ENCODE data around the gene CD209. TPM values are rescaled to one million over a fixed set of nuclear protein-coding genes. Genes with fewer than 3 reads are reported as not detected.

Gene CD209, protein sequence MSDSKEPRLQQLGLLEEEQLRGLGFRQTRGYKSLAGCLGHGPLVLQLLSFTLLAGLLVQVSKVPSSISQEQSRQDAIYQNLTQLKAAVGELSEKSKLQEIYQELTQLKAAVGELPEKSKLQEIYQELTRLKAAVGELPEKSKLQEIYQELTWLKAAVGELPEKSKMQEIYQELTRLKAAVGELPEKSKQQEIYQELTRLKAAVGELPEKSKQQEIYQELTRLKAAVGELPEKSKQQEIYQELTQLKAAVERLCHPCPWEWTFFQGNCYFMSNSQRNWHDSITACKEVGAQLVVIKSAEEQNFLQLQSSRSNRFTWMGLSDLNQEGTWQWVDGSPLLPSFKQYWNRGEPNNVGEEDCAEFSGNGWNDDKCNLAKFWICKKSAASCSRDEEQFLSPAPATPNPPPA
- not detected in 2 replicates for total RNA-seq

GRCh38 chr19:7746903-7747884 is at the start of gene CD209:
CD209 (minus strand) TSS chr19:7747534; CDS start chr19:7747511, 23 bp downstream.

GRCh38 chr19:7762719-7763293 is 15.5 kb upstream of the CD209 start, which contains the start of gene CLEC4M:
CLEC4M (plus strand) TSS chr19:7763243; CDS start chr19:7763267, 24 bp downstream.

GRCh38 chr19:7732045-7732444 is 15.3 kb downstream of the CD209 start, which contains the start of gene CLEC4G:
CLEC4G (minus strand) TSS chr19:7732110; CDS start chr19:7732102, 8 bp downstream.

DNA sequence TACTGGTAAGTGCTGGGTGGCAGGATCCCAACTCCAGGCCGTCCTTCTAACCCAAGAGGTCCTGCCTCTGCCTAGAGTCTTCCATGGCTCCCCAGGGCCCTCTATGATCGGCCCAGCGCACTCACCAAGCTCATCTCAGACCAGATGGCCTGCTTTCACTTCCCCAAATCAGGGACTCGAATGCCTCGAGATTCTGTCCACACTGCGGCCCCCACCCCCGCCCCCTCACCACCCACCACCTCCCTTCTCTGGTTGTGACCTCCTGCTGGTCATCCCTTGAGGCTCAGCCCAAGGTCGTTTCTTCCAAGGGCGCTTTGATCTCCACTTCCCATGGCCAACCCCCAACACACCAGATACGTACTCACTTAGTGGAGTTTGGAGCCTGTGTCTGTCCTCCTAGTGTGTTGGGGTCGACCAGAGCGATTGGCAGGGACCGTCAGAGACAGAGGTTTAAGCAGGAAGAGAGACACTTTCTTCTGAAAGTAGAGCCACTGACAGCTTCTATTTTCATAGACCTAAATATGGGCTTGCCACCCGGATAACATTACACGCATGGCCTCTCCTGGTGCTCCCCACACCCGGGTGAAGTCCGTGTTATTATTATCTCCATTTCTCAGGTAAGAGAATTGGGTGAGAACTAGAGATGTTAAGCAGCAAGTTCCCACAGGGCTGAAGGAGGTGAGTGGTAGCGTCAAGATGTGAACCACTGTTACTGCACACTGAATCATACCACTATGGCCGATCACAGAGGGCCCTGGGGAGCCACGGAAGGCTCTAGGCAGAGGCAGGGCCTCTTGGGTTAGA is 45.5 kb downstream of the CD209 start, which contains the start of gene FCER2:
TSS of gene FCER2 (minus strand) at position 478 of the 804 bp plus-strand sequence. CDS start 2,371 bp downstream, outside the sequence.

Other genes starting within 250 kb of the CD209 start
- gene ZNF358, start 231.4 kb downstream of the CD209 start, total RNA-seq, result 14.1 and 18.0 TPM in 2 replicates
- 7.8 and 8.8 TPM in 2 replicates for gene MCOLN1, start 224.9 kb downstream of the CD209 start, total RNA-seq
- 72.8 and 82.1 TPM in 2 replicates for gene PNPLA6, start 211.8 kb downstream of the CD209 start, total RNA-seq
- gene CAMSAP3, start 151.7 kb downstream of the CD209 start, total RNA-seq, result not detected in 2 replicates
- gene XAB2, start 118.0 kb downstream of the CD209 start, total RNA-seq, result 43.7 and 48.3 TPM in 2 replicates
- 9.4 and 9.6 TPM in 2 replicates for gene PET100, start 117.7 kb downstream of the CD209 start, total RNA-seq
- not detected in 2 replicates for gene PCP2, start 113.8 kb downstream of the CD209 start, total RNA-seq
- gene STXBP2, start 110.4 kb downstream of the CD209 start, total RNA-seq, result 1.1 and 5.3 TPM in 2 replicates
- not detected in 2 replicates for gene RETN, start 78.5 kb downstream of the CD209 start, total RNA-seq
- gene MCEMP1, start 70.4 kb downstream of the CD209 start, total RNA-seq, result not detected in 2 replicates
- gene TRAPPC5, start 66.7 kb downstream of the CD209 start, total RNA-seq, result 16.6 and 24.3 TPM in 2 replicates
- gene FCER2, start 45.4 kb downstream of the CD209 start, total RNA-seq, result not detected in 2 replicates
- not detected in 2 replicates for gene CLEC4G, start 15.4 kb downstream of the CD209 start, total RNA-seq
- not detected in 2 replicates for gene CLEC4M, start 15.7 kb upstream of the CD209 start, total RNA-seq
- 19.5 and 19.7 TPM in 2 replicates for gene EVI5L, start 82.7 kb upstream of the CD209 start, total RNA-seq
- not detected in 2 replicates for gene PRR36, start 126.9 kb upstream of the CD209 start, total RNA-seq
- gene LRRC8E, start 141.0 kb upstream of the CD209 start, total RNA-seq, result 5.1 and 6.2 TPM in 2 replicates
- 8.5 and 14.1 TPM in 2 replicates for gene MAP2K7, start 156.3 kb upstream of the CD209 start, total RNA-seq
- gene TGFBR3L, start 167.3 kb upstream of the CD209 start, total RNA-seq, result 0.37 and 0.78 TPM in 2 replicates
- gene SNAPC2, start 172.8 kb upstream of the CD209 start, total RNA-seq, result 27.4 and 31.6 TPM in 2 replicates
- 0.73 and 0.78 TPM in 2 replicates for gene CTXN1, start 178.6 kb upstream of the CD209 start, total RNA-seq
- 51.6 and 53.3 TPM in 2 replicates for gene TIMM44, start 196.1 kb upstream of the CD209 start, total RNA-seq